Activated naive CD8-positive, alpha-beta T cell treated with anti-CD3 and anti-CD28 coated beads for 36 hours (primary cell): ENCODE results near the gene C22orf15. TPM values are rescaled to one million over a fixed set of nuclear protein-coding genes. Genes with fewer than 3 reads are reported as not detected.

Experiments used
- DNase-seq: peaks from one replicate; pipeline ENCODE4 v3.0.0; 2021
- H3K27ac Mint-ChIP-seq: one replicate; pipeline ENCODE4 v1.8.0; 2022; ENCODE audit warnings: mild to moderate bottlenecking, moderate library complexity, mixed read lengths
- H3K27me3 Mint-ChIP-seq: one replicate; pipeline ENCODE4 v1.8.0; 2022; ENCODE audit warnings: mild to moderate bottlenecking, mixed read lengths
- H3K36me3 Mint-ChIP-seq: one replicate; pipeline ENCODE4 v1.8.0; 2021; ENCODE audit warnings: mild to moderate bottlenecking, mixed read lengths
- H3K4me1 Mint-ChIP-seq: one replicate; pipeline ENCODE4 v1.8.0; 2021; ENCODE audit warnings: mixed read lengths
- H3K4me3 Mint-ChIP-seq: one replicate; pipeline ENCODE4 v1.8.0; 2022; ENCODE audit warnings: mild to moderate bottlenecking, moderate library complexity, mixed read lengths
- H3K9me3 Mint-ChIP-seq: one replicate; pipeline ENCODE4 v1.8.0; 2022; ENCODE audit warnings: mixed read lengths
- total RNA-seq, 2 experiments: library from RNA; stranded (reverse); gene quantifications; one replicate each; pipeline ENCODE4 v1.2.3, GENCODE V29; 2021

Gene C22orf15
- total RNA-seq, 2 experiments from 2014 or later, result 0.33 to 0.74 TPM

GRCh38 chr22:23756891-23757290 lies 5.9 kb upstream of the C22orf15 start:
- no peaks in the 10 kb centered on the region for H3K9me3 Mint-ChIP-seq
- H3K4me1 Mint-ChIP-seq, result peaks cover 3% of the 10 kb centered on the region
- H3K27me3 Mint-ChIP-seq, result no peaks in the 10 kb centered on the region
- no peak overlapping the region for H3K4me3 Mint-ChIP-seq
- no peak for DNase-seq
- no peak overlapping the region for H3K27ac Mint-ChIP-seq
- H3K36me3 Mint-ChIP-seq, result peaks cover 2% of the 10 kb centered on the region

DNA sequence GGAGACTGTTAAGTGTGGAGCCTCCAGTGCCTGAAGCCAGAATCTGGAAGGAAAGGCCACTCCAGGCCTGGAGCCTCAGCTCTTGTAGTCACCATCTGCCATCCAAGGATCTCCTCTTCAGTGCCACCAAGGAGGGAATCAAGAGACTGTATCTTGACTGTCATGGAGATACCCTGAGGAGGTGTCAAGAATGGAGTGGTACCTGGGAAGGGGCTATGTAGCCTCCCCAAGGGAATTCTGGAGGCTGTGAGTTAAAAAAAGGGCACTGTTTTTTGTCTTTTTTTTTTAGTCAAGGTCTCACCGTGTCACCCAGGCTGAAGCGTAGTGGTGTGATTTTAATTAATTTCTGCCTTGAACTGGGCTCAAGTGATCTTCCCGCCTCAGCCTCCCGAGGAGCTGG lies 3.2 kb upstream of the C22orf15 start:
- Mint-ChIP-seq H3K4me3 (no peak overlapping the region), H3K27ac (no peak overlapping the region), H3K9me3 (no peaks in the 10 kb centered on the region), H3K4me1 (peaks cover 20% of the 10 kb centered on the region), H3K27me3 (no peaks in the 10 kb centered on the region), H3K36me3 (peaks cover 7% of the 10 kb centered on the region)
- no peak for DNase-seq

DNA sequence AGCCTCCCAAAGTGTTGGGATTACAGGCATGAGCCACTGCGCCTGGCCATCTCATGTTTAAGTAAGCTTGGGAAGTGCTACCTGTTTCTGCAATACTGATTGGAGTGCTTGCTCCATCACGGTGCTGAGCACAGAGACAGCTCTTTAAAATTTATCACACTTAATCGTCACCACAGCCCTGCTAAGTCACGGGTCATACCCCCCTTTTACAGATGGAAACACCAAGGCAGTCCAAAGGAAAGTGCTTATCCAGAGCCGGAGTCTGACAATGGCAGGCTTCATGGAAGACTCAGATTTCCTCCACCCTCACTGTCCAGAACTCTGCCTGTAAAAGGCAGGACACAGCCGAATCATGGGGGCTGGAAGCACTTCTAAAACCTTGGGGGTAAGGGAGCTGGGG lies 2.7 kb upstream of the C22orf15 start:
- H3K9me3 Mint-ChIP-seq, result no peaks in the 10 kb centered on the region
- no peak overlapping the region for H3K4me3 Mint-ChIP-seq
- peaks cover 7% of the 10 kb centered on the region for H3K36me3 Mint-ChIP-seq
- no peak for DNase-seq
- H3K27me3 Mint-ChIP-seq, result no peaks in the 10 kb centered on the region
- H3K4me1 Mint-ChIP-seq, result peaks cover 25% of the 10 kb centered on the region
- H3K27ac Mint-ChIP-seq, result no peak overlapping the region

DNA sequence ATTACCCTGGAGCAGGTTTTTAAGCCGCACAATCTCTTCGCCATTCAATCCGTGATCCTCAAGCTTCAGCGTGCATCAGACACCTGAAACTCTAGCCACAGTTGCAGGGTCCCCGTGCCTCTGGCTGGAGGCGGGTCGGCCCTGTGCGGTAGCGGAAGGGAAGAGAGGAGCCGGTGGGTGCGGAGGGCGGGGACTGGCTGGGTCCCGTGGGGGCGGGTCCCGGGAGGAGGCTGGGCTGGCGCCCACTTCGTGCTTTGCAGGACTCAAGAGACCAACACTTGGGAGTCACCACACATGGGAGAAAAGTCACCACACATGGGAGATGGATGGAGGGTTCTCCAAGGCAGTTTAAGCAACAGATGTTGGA lies 772 bp downstream of the C22orf15 start:
- Mint-ChIP-seq H3K4me1 (peaks cover 39% of the 10 kb centered on the region), H3K9me3 (no peaks in the 10 kb centered on the region), H3K27me3 (no peaks in the 10 kb centered on the region)

GRCh38 chr22:23763954-23764353 lies 1.2 kb downstream of the C22orf15 start:
- H3K27ac Mint-ChIP-seq, result peak overlapping the region; percentile 66
- no peak for DNase-seq
- H3K27me3 Mint-ChIP-seq, result no peaks in the 10 kb centered on the region
- H3K4me1 Mint-ChIP-seq, result peaks cover 39% of the 10 kb centered on the region
- H3K4me3 Mint-ChIP-seq, result peak overlapping the region; percentile 70
- H3K9me3 Mint-ChIP-seq, result no peaks in the 10 kb centered on the region
- H3K36me3 Mint-ChIP-seq, result peaks cover 10% of the 10 kb centered on the region

More for the DNA sequence above, 772 bp downstream of the C22orf15 start:
- Mint-ChIP-seq H3K4me3 (peak overlapping the region; percentile 70), H3K27ac (peak overlapping the region; percentile 81), H3K36me3 (peaks cover 10% of the 10 kb centered on the region)
- DNase-seq, result peak; percentile 69

GRCh38 chr22:23764899-23765881 lies 2.4 kb downstream of the C22orf15 start:
- Mint-ChIP-seq H3K4me3 (peak overlapping the region; percentile 58), H3K27me3 (no peaks in the 10 kb centered on the region), H3K9me3 (no peaks in the 10 kb centered on the region), H3K4me1 (peaks cover 40% of the 10 kb centered on the region), H3K27ac (peak overlapping the region; percentile 31), H3K36me3 (peaks cover 10% of the 10 kb centered on the region)
- DNase-seq, result no peak

DNA sequence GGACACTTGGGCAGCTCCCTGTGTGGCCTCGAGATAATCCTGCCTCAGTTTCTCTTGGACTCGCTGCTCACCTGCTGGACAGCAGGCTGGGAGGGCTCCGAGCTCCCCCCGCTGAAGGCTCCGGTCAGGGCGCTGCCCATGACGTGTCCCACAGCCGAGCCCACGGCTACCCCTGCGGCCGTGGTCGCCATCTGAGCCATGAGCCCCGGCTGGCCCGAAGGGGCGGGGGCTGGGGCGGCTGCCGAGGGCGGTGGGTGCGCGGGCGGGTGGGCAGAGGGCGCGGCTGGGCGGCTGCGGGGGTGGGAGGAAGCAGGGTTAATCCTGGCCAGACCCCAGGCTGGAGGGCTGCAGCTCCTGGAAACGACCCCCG lies 4.5 kb downstream of the C22orf15 start:
- H3K9me3 Mint-ChIP-seq, result no peaks in the 10 kb centered on the region
- no peak for DNase-seq
- H3K4me3 Mint-ChIP-seq, result peak overlapping the region; percentile 82
- peaks cover 48% of the 10 kb centered on the region for H3K4me1 Mint-ChIP-seq
- H3K27me3 Mint-ChIP-seq, result no peaks in the 10 kb centered on the region
- H3K27ac Mint-ChIP-seq, result peak overlapping the region; percentile 84
- peaks cover 8% of the 10 kb centered on the region for H3K36me3 Mint-ChIP-seq

GRCh38 chr22:23767673-23768548 lies 5.1 kb downstream of the C22orf15 start, which contains the start of gene CHCHD10:
Gene CHCHD10, minus strand, starts transcription at chr22:23767972. Its CDS starts 98 bp downstream, at chr22:23767874.
- DNase-seq, result peak; percentile 86
- Mint-ChIP-seq H3K36me3 (peaks cover 6% of the 10 kb centered on the region), H3K9me3 (no peaks in the 10 kb centered on the region), H3K27ac (peak within 1 kb of the TSS; percentile 84), H3K4me3 (peak within 1 kb of the TSS; percentile 82), H3K27me3 (no peaks in the 10 kb centered on the region), H3K4me1 (peaks cover 44% of the 10 kb centered on the region)

DNA sequence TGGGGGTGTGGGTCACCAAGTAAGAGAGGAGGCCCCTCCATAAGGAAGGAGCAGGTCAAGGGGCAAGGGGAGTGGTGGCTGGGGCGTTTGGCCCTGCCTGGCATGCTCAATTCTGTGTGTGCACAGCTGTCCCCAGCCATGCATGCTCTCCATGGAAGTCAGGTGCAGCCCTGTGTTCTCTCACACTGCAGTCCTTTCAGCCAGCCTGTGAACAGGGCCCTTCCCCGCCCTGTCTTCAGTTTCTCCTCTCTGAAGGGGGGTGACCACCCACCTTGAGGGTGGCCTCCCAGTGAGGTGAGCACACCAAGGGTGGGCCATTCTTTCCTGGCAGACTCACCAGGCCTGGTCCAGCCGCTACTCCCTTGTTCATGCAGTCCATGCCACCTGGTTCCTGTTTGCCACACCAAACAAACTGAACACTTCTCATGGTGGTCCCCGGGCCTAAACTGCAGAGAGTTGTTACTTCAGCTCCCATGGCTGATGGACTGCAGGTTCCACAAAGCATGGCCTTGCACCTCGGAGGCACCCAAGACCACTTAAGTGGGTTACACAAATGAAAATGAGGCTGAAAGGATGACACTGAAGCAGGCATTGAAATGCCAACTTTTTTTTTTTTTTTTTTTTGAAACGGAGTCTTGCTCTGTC lies 6.7 kb downstream of the C22orf15 start:
- H3K4me1 Mint-ChIP-seq, result peaks cover 30% of the 10 kb centered on the region
- H3K9me3 Mint-ChIP-seq, result no peaks in the 10 kb centered on the region
- no peak overlapping the region for H3K4me3 Mint-ChIP-seq
- H3K27me3 Mint-ChIP-seq, result no peaks in the 10 kb centered on the region
- H3K36me3 Mint-ChIP-seq, result peaks cover 3% of the 10 kb centered on the region
- DNase-seq, result no peak
- no peak overlapping the region for H3K27ac Mint-ChIP-seq

DNA sequence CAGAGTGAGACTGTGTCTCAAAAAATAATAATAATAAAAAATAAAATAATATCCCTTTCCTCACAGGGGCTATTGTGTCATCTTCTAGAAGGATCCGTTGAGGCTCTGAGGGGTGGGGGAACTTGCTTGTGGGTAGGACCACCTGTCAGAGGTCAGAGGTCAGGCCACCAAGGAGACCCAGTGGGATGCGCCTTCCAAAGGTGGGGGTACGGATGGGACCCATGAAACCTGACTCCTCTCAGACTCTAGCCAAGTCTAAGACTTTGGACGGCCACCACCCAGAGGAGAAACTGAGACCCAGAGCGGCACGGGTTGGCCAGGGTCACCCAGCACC lies 9.5 kb downstream of the C22orf15 start:
- no peak overlapping the region for H3K27ac Mint-ChIP-seq
- H3K27me3 Mint-ChIP-seq, result no peaks in the 10 kb centered on the region
- DNase-seq, result no peak
- H3K9me3 Mint-ChIP-seq, result no peaks in the 10 kb centered on the region
- no peaks in the 10 kb centered on the region for H3K36me3 Mint-ChIP-seq
- H3K4me3 Mint-ChIP-seq, result peak overlapping the region; percentile 61
- peaks cover 11% of the 10 kb centered on the region for H3K4me1 Mint-ChIP-seq

DNA sequence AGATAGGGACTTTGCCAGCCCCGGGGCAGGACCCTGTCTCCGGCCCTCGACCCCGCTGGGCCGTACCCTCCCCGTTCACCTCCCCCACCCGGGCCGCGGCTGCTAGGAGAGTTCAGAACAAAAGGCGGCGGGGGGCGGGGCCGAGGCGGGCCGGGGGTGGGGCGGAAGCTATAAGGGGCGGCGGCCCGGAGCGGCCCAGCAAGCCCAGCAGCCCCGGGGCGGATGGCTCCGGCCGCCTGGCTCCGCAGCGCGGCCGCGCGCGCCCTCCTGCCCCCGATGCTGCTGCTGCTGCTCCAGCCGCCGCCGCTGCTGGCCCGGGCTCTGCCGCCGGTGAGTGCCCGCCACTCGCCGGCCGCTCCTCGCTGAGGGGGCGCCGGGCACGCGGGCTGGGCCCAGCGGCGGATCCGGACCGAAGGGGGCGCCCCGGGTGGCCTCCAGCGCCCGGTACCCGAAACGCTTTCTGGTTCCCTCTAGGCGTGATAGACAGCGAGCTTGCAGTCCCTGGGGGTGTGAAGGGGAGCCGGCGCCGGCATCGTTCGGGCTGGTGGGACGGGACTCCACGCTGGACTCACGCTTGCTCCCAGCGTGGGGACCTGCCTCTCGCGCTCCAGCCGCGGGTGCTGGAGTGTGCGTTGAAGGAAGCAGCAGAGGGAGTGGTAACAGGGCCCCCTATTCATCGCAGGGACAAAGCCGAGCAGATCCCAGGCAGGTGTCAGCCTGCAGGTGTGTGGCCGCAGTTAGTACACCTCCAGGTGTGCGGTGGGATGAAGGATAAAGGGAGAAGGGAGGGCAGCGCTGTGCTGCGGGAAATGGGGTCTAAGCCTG lies 10.1 kb downstream of the C22orf15 start, which contains the start of gene MMP11:
Gene MMP11, plus strand, starts transcription at position 201 of the 825 bp plus-strand sequence. Its CDS starts 22 bp downstream, at position 223.
- DNase-seq, result peak; percentile 53
- Mint-ChIP-seq H3K9me3 (no peaks in the 10 kb centered on the region), H3K4me3 (peak within 1 kb of the TSS; percentile 61), H3K4me1 (peaks cover 11% of the 10 kb centered on the region), H3K27ac (no peak within 1 kb of the TSS), H3K27me3 (no peaks in the 10 kb centered on the region), H3K36me3 (no peaks in the 10 kb centered on the region)

GRCh38 chr22:23773483-23774113 lies 10.8 kb downstream of the C22orf15 start:
- Mint-ChIP-seq H3K27me3 (no peaks in the 10 kb centered on the region), H3K4me1 (peaks cover 11% of the 10 kb centered on the region), H3K36me3 (no peaks in the 10 kb centered on the region), H3K9me3 (no peaks in the 10 kb centered on the region), H3K27ac (no peak overlapping the region), H3K4me3 (peak overlapping the region; percentile 40)
- no peak for DNase-seq

- no peaks in the 10 kb centered on the region for H3K27me3 Mint-ChIP-seq
- H3K9me3 Mint-ChIP-seq, result no peaks in the 10 kb centered on the region
- H3K27ac Mint-ChIP-seq, result no peak overlapping the region
- peaks cover 11% of the 10 kb centered on the region for H3K4me1 Mint-ChIP-seq
- no peaks in the 10 kb centered on the region for H3K36me3 Mint-ChIP-seq
- DNase-seq, result no peak
- H3K4me3 Mint-ChIP-seq, result no peak overlapping the region
Observed at GRCh38 chr22:23774114-23774921, 11.5 kb downstream of the C22orf15 start.
